Bronchial epithelial cell (primary cell): ENCODE measurements around the gene RABL6. TPM values are rescaled to one million over a fixed set of nuclear protein-coding genes. Genes with fewer than 3 reads are reported as not detected.

Experiments used
- DNase-seq: peaks from one replicate; pipeline ENCODE4 v3.0.0-alpha.2; 2010; ENCODE audit warnings: low read depth
- FAIRE-seq: peaks from 2 replicates; lab custom pipeline; 2011; peaks lifted over from hg19 to GRCh38; lab: Jason Lieb, UNC
- H3K27me3 ChIP-seq: 2 replicates; pipeline ENCODE4 v1.5.1; 2011; ENCODE audit warnings: low read length; ENCODE audit not compliant: control insufficient read depth, insufficient read depth
- H3K36me3 ChIP-seq: 2 replicates; pipeline ENCODE4 v1.5.1; 2011; ENCODE audit warnings: low read length; ENCODE audit not compliant: control insufficient read depth, insufficient read depth
- H3K4me3 ChIP-seq: 2 replicates; pipeline ENCODE4 v1.5.1; 2011; ENCODE audit warnings: mild to moderate bottlenecking, low read depth, low read length, control low read depth
- CTCF ChIP-seq: IDR thresholded peaks from 2 replicates; pipeline ENCODE4 v1.5.1; 2011; ENCODE audit warnings: mild to moderate bottlenecking, moderate library complexity, low read length, control low read depth, inconsistent platforms; ENCODE audit not compliant: insufficient read depth, severe bottlenecking
- total RNA-seq: library from RNA; depleted of rRNA; stranded (reverse); fragments of >200 nt; gene quantifications from 2 replicates; pipeline ENCODE4 v1.2.1, GENCODE V29; 2014

RABL6 gene
- total RNA-seq, 1 donor from 2014 or later: 79.5 TPM

- H3K36me3 ChIP-seq: peaks cover 4% of the 10 kb centered on the region
- no peaks in the 10 kb centered on the region for H3K27me3 ChIP-seq
- DNase-seq (peak; percentile 96), FAIRE-seq (no peak)
- no peak for TF ChIP-seq CTCF
- peak within 1 kb of the TSS; percentile 93 for H3K4me3 ChIP-seq
These were observed 78.3 kb downstream of the RABL6 start, which contains the start of gene TRAF2 for GRCh38 chr9:136885950-136886578. Gene TRAF2, plus strand, starts transcription at chr9:136886516. Its CDS starts 12,225 bp downstream, at chr9:136898741.

GRCh38 chr9:136886610-136887597, 79.2 kb downstream of the RABL6 start:
- no peak for FAIRE-seq
- Histone ChIP-seq H3K4me3 (peak overlapping the region; percentile 93), H3K36me3 (peaks cover 4% of the 10 kb centered on the region), H3K27me3 (no peaks in the 10 kb centered on the region)
- no peak for DNase-seq
- no peak for TF ChIP-seq CTCF

GRCh38 chr9:136888454-136888853, 80.7 kb downstream of the RABL6 start:
- H3K4me3 ChIP-seq: no peak overlapping the region
- peaks cover 7% of the 10 kb centered on the region for H3K36me3 ChIP-seq
- no peak for DNase-seq
- no peak for TF ChIP-seq CTCF
- no peaks in the 10 kb centered on the region for H3K27me3 ChIP-seq
- FAIRE-seq: no peak

- FAIRE-seq: no peak
- peaks cover 7% of the 10 kb centered on the region for H3K36me3 ChIP-seq
- no peak for DNase-seq
- TF ChIP-seq CTCF: no peak
- no peaks in the 10 kb centered on the region for H3K27me3 ChIP-seq
- no peak overlapping the region for H3K4me3 ChIP-seq
These were observed 82.1 kb downstream of the RABL6 start for GRCh38 chr9:136889858-136890257.

- FAIRE-seq (no peak), DNase-seq (no peak)
- no peak for TF ChIP-seq CTCF
- H3K27me3 ChIP-seq: no peaks in the 10 kb centered on the region
- H3K36me3 ChIP-seq: peaks cover 7% of the 10 kb centered on the region
- no peak overlapping the region for H3K4me3 ChIP-seq
These were observed 82.9 kb downstream of the RABL6 start for GRCh38 chr9:136890661-136891060.

Other genes starting within 250 kb of the RABL6 start
- gene EGFL7, start 145.0 kb upstream of the RABL6 start, total RNA-seq: 11.8 and 18.1 TPM in 2 replicates
- gene AGPAT2, start 120.5 kb upstream of the RABL6 start, total RNA-seq: 41.9 and 52.0 TPM in 2 replicates
- gene DIPK1B, start 95.4 kb upstream of the RABL6 start, total RNA-seq: 0.13 TPM in 1 of 2 replicates, not detected in the other
- not detected in 2 replicates for gene LCN10, start 65.0 kb upstream of the RABL6 start, total RNA-seq
- gene LCN6, start 59.4 kb upstream of the RABL6 start, total RNA-seq: not detected in 2 replicates
- gene LCN8, start 49.7 kb upstream of the RABL6 start, total RNA-seq: not detected in 2 replicates
- not detected in 2 replicates for gene LCN15, start 43.4 kb upstream of the RABL6 start, total RNA-seq
- gene TMEM141, start 16.6 kb upstream of the RABL6 start, total RNA-seq: 220 and 228 TPM in 2 replicates
- gene CCDC183, start 11.6 kb upstream of the RABL6 start, total RNA-seq: under 0.01 and 0.38 TPM in 2 replicates
- gene AJM1, start 34.5 kb downstream of the RABL6 start, total RNA-seq: 1.1 and 1.8 TPM in 2 replicates
- 57.9 and 124 TPM in 2 replicates for gene PHPT1, start 41.5 kb downstream of the RABL6 start, total RNA-seq
- 1.1 and 1.5 TPM in 2 replicates for gene MAMDC4, start 44.4 kb downstream of the RABL6 start, total RNA-seq
- gene EDF1, start 58.4 kb downstream of the RABL6 start, total RNA-seq: 486 and 497 TPM in 2 replicates
- gene TRAF2, start 78.6 kb downstream of the RABL6 start, total RNA-seq: 5.3 and 10.1 TPM in 2 replicates
- 162 TPM in 2 replicates for gene FBXW5, start 136.8 kb downstream of the RABL6 start, total RNA-seq
- gene C8G, start 137.3 kb downstream of the RABL6 start, total RNA-seq: 0.51 and 0.79 TPM in 2 replicates
- gene LCN12, start 144.3 kb downstream of the RABL6 start, total RNA-seq: 0.13 TPM in 1 of 2 replicates, not detected in the other
- 0.26 TPM in 2 replicates for gene PTGDS, start 169.6 kb downstream of the RABL6 start, total RNA-seq
- not detected in 2 replicates for gene LCNL1, start 175.0 kb downstream of the RABL6 start, total RNA-seq
- gene PAXX, start 184.5 kb downstream of the RABL6 start, total RNA-seq: 10.0 and 11.5 TPM in 2 replicates
- 2.1 and 28.8 TPM in 2 replicates for gene CLIC3, start 188.6 kb downstream of the RABL6 start, total RNA-seq
- gene ABCA2, start 220.3 kb downstream of the RABL6 start, total RNA-seq: 5.5 and 9.9 TPM in 2 replicates
- not detected in 2 replicates for gene FUT7, start 224.1 kb downstream of the RABL6 start, total RNA-seq
- 5.5 and 10.5 TPM in 2 replicates for gene NPDC1, start 238.2 kb downstream of the RABL6 start, total RNA-seq
- 0.79 and 1.2 TPM in 2 replicates for gene ENTPD2, start 246.1 kb downstream of the RABL6 start, total RNA-seq